Inferior parietal cortex (tissue), 1 donor: ENCODE results near the gene PTPRM.
"Not testable (repeated sequence)": the region's sequence is repeated elsewhere in the genome, so short reads cannot be mapped to it uniquely, and the experiment has no call there.

Experiments used
- DNase-seq: peaks from one replicate; pipeline ENCODE4 v3.0.0-alpha.2; 2016; ENCODE audit errors: extremely low spot score

Gene PTPRM

DNA sequence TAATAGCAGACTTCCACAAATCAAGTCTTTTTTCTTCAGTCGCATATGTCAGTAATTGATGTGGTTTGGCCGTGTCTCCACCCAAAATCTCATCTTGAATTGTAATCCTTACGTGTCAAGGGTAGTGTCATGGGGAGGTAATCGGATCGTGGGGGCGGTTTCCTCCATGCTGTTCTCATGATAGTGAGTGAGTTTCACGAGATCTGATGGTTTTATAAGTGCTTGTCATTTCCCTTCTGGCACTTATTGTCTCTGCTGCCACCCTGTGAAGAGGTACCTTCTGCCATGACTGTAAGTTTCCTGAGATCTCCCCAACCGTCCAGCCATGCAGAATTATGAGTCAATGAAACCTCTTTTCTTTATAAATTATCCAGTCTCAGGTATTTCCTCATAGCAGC is 478.8 kb downstream of the PTPRM start:
- no peak for DNase-seq

DNA sequence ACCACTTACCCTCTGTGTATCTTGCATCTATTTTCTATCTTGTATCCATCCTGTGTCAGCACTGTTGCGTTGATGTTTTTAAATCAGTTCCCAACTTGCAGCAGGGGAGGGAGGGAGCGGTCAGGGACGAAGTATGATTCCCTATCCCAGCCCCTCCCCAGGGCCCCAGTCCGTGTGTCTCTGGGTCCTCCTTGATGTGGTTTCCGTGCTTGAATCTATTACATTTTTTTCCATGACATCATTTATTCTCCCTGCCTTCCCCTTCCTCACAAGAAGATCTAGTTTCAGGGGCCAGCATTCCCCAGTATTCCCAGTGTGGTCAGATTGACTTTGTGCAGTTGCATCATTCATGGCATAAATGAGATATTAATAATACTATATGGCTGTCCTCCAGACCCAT is 479.3 kb downstream of the PTPRM start:
- no peak for DNase-seq

DNA sequence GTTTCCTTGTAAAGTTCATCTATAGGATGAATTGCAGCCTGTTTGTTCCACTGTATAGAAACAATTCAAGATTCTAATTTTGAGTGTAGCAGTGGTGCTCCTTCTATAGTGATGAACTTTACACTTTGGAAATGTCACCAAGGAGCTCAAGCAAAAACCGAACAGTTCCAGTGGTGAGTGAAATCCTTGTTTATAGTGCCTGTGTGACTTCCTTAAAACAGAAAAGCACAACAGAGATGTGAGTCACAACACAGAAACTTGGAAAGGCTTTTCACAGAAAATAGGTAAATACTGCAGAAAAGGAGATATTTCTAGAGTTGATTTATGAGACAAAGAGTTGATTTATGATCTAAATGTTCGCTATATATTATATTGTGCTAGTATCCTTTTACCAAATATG is 482.0 kb downstream of the PTPRM start:
- DNase-seq = no peak

DNA sequence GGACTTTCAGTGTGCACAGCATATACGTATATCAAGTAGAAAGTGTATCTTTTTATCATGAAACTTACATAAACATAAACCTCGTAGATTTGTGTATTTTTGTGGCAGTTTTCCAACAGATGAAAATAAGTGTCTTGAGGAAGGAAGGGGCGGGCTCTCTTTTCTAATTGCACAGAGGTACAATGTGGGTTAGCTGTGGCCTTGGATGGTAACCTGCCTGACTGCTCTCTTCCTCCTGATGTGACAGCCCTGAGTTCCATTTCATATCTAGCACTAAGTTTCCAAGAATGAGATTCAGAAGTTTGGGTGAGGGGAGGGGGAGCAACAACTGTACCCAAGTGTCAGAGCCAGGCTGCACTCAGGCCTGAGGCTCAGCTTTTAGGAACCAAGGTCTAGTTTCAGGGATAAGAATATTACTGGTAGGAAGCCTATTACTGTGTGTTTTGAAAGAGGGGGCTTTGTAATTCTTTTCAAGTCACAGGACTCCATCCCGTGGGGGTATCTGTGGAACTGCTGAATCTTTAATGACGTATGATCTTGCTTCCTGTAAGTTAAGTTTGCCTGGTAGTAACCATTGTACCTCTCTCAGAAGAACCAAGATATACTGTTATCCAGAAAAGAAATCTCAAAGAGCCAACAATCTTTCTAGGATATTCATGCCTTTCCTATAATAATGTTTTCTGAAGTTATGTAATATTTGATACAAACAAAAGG is 483.7 kb downstream of the PTPRM start:
- DNase-seq = no peak

DNA sequence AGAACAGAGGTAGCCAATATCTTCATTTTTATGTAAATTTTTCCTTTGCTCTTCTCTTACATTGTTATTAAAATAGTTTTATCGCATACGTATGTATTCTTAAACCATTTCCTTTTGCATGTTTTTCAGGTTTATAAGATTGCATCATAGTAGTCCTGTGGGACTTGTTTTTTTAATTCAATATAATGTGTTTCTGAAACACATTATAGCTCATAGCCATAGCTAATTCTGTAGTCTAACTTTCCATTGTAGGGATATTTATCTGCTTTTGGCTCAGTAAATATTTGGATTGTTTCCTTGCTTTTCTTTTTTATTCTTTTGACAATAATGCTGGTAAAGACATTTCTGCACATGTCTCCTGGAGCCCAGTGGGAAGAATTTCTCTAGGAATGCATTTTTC is 484.3 kb downstream of the PTPRM start:
- no peak for DNase-seq

DNA sequence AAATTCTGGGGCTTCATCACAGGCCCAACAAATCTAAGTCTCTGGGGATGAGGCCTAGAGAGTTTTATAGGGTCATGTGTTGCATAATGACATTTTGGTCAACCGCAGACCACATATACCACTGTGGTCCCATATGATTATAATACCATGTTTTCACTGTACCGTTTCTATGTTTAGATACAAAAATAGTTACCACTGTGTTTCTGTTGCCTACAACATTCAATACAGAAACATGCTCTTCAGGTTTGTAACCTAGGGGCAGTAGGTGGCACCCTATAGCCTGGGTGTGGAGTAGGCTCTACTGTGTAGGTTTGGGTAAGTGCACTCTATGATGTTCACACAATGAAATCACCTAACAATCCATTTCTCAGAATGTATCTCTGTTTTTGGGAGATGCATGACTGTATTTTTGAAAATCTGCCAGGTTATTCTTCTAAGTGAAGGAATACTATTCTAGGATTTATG is 485.2 kb downstream of the PTPRM start:
- DNase-seq = no peak

DNA sequence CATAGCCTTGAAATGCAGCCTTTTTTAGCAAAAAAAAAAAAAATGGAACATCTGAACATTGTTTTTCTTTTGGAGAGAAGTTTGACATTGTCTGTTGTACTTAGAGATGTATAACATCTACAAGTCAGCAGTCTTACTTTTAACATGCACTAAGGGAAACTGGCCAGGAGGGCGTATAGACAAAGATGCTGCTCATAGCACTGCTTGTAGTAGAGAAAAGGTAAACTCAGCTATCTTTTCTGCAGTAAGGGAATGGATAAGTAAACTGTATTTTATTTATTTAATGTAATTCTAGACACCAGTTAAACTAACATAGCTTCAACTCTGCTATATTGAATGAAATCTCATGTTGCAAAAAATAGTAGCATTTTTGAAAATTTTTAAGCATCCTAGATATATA is 489.6 kb downstream of the PTPRM start:
- DNase-seq = no peak

DNA sequence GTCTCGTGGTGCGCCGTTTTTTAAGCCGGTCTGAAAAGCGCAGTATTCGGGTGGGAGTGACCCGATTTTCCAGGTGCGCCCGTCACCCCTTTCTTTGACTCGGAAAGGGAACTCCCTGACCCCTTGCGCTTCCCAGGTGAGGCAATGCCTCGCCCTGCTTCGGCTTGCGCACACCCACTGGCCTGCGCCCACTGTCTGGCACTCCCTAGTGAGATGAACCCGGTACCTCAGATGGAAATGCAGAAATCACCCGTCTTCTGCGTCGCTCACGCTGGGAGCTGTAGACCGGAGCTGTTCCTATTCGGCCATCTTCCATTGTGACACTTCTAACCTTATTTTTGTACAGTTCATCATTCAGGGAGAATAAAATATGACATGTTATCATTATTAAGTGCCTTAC is 496.0 kb downstream of the PTPRM start:
- DNase-seq = not testable (repeated sequence)

DNA sequence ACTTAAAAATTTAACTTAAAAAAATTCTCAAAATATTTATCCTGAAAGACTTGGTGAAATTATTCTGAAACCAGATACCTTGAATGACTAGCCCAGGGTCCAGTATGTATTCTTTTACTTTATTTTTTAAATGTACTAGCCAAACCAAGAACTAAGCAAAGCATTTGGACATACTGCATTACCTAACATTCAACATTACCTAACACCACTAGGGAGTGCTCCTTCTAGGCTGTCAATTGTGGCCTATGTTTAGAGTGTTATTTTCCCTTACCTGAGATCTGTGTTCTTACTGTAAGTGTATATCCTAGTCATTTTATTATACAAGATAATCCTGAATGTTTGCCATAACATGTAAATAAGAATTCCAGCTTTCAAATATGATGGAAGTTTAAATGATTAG is 496.6 kb downstream of the PTPRM start:
- no peak for DNase-seq

DNA sequence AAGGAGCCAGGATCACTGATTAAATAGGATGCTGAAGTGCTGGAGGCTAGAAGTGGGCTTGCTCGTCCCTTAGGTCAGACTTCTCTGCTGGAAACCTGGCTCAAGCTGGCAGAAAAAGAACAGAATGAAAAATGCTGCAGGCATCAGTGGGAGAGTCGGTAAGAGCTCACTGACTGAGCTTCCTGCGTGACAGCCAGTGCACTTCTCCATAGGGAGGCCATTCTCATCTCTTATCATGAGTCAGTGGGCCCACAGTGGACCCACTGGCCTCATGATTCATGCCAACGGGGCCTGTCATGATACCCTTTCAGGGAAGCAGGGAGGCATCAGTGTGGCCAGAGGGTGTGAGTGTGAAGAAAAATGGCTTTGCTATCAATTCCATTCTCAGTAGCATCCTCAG is 498.2 kb downstream of the PTPRM start:
- no peak for DNase-seq

DNA sequence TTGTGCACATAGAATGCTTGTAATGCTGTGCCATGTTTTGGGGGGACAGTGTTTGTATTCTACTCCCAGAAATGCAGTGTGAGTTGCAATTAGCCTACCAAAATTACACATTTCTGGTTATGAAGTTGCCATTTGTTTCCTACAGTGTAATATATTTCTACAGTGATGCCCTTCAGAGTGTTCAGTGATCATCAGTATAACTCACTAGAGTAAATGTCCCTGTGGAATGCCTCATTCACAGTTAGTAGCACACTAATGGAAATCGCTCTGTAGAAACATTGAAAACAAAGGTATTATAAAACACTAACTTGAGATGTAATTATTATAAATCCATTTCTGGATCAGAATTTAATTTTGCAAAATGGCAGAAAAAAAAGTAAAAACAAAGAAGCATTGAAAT is 498.7 kb downstream of the PTPRM start:
- DNase-seq = no peak

DNA sequence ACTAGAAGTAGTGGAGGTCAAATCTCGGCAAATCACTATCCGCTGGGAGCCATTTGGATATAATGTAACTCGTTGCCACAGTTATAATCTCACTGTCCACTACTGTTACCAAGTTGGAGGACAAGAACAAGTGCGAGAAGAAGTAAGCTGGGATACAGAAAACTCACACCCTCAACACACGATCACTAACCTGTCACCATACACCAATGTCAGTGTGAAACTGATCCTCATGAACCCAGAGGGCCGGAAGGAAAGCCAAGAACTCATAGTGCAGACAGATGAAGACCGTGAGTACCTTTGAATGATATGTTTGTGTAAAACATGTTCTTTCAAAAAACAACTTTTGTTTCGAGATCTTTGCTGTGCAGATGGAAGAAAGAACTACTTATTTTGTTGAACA is 502.6 kb downstream of the PTPRM start:
- no peak for DNase-seq

DNA sequence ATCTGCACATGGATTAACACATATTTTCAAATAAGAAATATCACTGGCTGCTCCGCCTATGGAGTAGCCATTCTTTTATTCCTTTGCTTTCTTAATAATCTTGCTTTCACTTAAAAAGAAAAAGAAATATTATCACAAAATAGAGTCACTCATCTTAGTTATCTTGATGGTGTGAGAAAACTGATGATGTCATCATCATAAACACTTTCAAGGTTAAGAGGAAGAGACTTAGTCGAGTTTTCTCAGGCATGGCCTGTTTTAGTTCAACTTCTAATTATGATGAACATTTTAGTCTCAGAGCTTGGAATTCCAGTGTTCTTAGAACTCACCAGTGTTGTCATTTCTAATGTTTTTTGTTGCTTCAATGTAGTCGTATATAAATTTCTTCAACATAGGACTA is 506.1 kb downstream of the PTPRM start:
- DNase-seq = no peak

DNA sequence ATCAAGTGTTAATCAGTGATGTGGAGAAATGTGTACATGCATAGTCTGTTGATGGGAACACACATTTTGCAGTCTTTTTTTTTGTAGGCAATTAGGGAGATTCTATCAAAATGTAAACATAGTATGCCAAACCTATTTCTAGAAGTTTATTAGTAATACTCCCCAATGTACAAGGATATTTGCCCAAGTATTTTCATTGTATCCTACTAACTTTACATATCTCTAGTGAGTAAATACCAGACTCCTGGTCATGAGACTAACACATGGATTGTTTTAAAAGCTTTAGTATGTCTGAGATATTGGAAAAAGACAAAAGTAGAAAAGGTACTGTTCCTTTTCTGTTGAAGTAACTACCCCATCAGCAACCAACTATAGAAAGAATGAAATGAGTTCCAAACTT is 513.0 kb downstream of the PTPRM start:
- no peak for DNase-seq

DNA sequence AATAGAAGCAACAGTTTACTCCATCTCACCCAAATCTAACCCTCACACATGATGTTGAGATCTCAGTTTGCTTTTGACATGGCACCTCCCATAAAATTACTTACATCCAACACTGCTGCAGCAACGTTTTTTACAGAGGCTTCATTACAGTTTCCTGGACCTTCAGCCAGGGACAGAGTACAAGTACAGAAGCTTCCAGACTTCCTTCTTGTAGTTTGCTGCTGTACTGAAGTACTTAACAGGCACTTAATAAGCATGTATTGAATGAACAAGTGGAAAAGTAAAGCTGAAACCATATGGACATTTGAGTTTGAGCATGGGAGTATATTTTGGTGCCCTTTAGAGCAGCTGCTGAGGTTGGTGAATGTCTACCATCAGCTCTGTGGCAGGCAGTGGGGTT is 514.2 kb downstream of the PTPRM start:
- DNase-seq = no peak

DNA sequence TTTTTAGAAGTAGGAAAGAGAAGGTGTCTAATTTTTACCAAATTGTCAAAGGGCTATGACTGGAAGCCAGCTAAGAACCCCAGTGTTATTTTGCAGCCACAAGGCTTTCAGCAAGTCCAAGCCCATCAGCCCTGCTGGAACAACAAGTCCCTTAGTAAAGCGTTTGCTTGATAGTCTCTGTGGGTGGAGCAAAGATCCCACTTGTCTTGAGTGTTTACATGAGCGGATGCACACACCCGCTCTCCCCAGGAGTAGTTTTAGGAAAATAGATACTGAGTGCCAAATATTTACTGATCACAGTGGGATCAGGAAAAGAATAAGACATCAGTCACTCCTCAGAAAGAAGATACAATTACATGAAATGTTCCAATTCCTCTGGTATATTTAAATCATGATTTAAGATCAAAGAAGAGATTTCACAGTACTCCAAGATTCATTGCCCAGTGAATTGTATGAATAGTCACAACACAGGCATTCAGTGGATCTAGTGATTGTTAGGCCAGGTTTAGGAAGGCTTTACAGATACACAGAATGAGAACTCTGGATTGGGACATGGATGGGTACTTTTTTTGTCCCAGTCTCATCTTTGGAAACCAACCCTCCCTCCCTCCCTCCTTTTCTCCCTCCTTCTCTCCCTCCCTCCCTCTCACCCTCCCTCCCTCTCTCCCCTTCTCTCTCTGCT is 514.9 kb downstream of the PTPRM start:
- no peak for DNase-seq

DNA sequence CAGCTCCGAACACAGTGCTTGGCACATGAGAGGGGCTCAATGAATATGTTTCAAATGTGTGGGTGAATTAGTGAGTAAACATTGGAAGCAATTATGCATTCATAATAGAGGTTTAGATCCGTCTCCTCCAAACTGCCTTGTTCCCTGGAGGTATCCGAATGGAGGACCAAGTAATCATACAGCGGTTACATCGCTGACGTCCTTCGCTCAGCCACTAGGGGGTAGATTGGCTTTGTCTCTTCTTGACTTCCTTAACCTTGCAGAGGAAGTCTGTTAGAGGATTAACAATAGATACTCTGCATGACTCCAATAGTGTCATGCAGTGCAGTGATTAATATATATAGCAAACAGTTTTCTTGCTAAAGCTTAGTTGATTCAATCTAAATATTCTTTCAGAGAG is 517.0 kb downstream of the PTPRM start:
- DNase-seq = peak; percentile 24

DNA sequence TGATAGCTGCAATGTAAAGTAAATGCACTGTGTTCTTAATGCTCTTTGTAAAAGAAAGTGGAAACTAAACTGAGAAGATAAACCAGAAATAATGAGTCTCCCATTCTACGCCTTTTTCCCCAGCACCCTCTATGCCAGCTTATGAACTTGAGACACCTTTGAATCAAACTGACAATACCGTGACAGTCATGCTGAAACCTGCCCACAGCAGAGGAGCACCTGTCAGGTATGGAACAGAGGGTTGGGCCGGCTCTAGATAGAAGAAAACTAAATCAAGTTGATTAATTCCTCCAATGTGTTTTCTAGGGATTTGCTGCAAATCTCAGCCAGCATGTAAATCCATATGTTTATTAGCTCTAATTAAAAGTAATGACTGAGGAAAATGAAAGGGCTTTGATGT is 521.5 kb downstream of the PTPRM start:
- no peak for DNase-seq

DNA sequence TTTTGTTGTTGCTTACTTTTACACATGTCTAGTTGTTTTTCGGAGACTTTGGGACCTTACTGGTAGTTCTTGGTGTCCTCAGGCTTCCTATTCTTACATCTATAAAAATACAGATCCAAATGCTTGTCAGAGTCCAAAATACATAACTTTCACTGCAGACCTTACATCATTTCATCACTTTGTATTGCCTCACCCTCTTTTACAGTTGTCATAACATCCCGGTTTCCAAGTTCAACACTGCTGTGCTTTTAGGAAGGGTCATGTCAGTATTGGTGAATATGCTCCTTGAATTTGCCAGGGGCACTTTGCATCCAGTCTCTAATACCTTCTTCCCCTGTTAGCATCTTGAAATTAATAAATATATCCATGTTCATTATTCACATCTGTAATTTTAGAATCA is 523.9 kb downstream of the PTPRM start:
- DNase-seq = no peak

DNA sequence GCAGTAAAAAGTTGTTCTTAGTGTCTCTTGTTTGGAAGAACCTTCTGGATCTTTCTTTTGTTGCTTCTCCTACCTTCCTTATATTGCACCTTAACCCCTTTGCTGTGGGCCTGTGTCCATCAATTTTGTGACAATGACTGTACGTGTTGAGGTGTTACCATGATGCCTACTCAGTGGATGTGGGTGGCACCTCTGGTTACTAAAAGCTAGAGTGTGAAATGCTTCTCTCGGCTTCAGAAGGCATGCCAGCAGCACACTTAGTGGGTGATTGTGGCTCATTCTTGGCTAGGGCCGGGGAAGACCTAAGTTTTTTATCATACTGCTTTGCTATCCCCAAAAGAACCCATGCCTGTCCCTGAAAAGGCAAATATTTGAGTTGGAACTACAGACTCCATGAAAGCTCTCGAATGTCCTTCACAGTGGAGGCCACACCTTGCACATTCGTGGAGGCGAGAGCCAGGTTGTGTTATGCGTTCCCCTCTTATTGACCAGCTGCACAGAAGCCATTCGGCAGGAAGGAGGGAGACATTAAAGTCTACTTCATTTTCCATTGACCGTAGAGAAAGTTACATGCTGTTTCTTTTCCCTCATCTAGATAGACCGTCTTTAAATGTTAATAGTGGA is 528.9 kb downstream of the PTPRM start:
- DNase-seq = no peak

DNA sequence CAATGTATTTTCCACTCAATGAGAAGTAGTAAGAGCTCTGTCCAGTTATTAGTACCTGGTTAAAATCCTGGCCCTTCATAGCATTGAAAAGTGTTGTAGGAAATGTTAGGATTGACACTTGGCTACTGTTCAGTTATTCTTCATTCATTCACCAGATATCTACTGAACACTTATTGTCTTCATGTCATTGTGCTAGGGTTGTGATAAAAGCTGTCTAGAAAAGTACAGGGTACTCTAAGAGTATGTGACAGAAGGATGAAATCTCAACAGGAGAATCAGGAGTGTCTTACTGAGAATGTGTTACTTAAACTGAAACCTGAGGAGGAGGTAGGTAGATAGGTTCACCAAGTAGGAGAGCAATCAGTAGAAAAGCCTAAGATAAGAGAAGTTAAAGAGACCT is 530.3 kb downstream of the PTPRM start:
- no peak for DNase-seq

DNA sequence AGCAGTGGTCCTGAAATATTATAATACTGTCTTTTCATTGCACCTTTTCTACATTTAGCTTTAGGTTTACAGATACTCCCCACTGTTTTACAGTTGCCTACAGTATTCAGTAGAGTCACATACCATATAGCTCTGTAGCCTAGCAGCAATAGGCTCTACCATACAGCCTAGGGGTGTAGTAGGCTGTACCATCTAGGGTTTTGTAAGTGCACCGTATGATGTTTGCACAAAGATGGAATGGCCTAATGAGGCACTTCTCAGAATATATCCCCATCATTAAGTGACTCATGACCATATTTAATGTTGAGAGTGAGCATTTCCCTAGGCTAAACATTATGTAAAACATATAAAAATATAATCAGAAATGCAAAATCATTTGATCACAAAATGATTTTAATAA is 530.8 kb downstream of the PTPRM start:
- DNase-seq = no peak

DNA sequence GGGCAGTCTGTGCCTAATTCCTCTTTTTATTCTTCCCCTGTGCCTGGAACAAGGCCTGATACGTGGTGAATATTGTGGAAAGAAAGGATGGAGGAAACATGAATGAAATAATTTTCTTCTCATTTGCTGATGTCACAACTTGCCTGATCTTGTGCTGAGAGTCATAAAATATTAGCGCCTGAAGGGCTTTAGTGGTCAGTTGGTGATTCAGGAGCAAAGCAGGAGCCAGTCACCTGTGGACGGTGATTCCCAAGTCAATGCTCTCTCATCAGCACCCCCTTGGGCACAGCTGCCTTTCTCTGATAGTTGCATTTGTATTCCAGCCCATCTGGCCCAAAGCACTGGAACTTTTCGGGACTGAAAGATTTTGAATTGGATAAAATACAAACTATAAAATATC is 539.5 kb downstream of the PTPRM start:
- no peak for DNase-seq
